C4-2B (cell line): ENCODE data around the gene PEPD.

Experiments
- H3K27ac ChIP-seq: fragments of 450-650 bp; 2 replicates; pipeline ENCODE4 v1.5.1; 2017
- ZFX ChIP-seq: fragments of 450-650 bp; IDR thresholded peaks from 2 replicates; pipeline ENCODE4 v1.6.1; 2017
- TF ChIP-seq, protein P1 (sequence below): fragments of 450-650 bp; conservative IDR thresholded peaks from 2 replicates; pipeline ENCODE4 v1.5.1; 2017; ENCODE audit warnings: mild to moderate bottlenecking

Gene PEPD

DNA sequence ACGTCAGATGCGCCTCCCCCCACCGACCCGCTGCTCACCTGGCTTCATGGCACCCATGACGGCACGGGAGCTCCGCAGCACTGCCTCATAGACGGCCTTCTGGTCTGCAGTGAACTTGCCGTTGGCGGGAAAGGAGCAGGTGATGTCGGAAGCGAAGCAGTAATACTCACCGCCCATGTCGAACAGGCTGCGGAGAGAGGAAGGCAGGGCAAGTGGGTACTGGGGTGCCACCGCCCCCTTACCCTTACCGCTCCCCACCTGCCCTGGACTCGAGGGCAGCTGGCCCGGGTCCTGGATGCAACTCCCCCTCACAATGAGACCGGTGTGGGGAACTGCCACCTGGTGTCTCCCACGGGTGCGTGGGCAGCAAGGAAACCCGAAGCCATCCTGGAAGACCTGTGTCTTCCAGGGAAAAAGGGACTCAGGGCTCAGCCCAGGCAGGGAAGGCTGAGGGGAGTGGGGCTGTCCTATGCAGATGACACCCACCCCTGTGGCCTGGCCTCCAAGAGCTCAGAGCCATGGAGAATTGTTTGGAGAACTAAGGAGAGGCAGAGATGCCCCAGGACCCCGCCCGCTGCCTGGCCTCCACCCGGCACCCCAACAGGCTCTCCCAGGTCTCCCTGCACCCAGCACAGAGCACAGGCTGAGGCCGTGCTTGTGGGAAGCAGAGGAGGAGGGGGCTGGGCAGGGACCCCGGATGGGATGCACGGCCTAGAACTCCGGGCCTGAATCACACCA is 119.7 kb downstream of the PEPD start:
- no peak for TF ChIP-seq ZFX
- TF ChIP-seq, protein P1, sequence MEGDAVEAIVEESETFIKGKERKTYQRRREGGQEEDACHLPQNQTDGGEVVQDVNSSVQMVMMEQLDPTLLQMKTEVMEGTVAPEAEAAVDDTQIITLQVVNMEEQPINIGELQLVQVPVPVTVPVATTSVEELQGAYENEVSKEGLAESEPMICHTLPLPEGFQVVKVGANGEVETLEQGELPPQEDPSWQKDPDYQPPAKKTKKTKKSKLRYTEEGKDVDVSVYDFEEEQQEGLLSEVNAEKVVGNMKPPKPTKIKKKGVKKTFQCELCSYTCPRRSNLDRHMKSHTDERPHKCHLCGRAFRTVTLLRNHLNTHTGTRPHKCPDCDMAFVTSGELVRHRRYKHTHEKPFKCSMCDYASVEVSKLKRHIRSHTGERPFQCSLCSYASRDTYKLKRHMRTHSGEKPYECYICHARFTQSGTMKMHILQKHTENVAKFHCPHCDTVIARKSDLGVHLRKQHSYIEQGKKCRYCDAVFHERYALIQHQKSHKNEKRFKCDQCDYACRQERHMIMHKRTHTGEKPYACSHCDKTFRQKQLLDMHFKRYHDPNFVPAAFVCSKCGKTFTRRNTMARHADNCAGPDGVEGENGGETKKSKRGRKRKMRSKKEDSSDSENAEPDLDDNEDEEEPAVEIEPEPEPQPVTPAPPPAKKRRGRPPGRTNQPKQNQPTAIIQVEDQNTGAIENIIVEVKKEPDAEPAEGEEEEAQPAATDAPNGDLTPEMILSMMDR: no peak
- H3K27ac ChIP-seq: no peak overlapping the region

DNA sequence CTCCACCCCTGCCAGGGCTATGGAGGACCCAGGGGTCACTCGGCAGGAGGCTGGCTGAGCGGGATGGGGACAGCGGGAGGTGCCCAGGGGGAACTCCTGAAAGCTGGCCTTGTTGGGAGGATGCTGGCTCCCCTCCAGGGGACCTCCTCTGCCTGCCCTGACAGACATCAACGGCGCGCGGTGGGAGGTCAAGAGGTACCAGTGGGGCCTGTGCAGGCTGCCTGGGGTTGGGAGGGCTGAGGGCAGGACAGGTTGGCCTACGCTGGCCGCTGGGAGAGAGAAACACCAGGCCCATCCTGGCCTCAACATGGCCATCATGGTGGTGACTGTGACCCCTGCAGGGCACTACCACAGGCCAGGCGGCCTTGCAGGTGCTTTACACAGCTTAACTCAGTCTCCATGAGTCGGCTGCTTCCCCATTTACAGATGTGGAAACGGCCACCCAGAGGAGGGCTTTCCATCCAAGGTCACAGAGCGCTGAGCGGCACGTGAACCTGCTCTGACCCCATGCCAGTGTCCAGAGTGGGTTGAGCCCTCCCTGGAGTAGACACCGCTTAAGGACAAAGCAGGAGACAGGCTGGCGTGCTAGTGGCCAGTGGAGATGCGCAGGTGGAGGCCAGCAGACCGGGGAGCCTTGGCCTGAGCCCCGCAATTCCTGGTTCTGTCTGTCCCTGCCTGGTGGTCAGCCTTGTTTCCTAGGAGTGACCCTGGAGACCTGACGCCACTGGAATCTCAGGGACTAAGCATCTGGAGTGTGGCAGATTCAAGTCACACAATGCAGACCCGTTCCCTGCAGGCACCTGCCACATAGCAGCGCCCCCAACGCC is 120.5 kb downstream of the PEPD start:
- no peak overlapping the region for H3K27ac ChIP-seq

DNA sequence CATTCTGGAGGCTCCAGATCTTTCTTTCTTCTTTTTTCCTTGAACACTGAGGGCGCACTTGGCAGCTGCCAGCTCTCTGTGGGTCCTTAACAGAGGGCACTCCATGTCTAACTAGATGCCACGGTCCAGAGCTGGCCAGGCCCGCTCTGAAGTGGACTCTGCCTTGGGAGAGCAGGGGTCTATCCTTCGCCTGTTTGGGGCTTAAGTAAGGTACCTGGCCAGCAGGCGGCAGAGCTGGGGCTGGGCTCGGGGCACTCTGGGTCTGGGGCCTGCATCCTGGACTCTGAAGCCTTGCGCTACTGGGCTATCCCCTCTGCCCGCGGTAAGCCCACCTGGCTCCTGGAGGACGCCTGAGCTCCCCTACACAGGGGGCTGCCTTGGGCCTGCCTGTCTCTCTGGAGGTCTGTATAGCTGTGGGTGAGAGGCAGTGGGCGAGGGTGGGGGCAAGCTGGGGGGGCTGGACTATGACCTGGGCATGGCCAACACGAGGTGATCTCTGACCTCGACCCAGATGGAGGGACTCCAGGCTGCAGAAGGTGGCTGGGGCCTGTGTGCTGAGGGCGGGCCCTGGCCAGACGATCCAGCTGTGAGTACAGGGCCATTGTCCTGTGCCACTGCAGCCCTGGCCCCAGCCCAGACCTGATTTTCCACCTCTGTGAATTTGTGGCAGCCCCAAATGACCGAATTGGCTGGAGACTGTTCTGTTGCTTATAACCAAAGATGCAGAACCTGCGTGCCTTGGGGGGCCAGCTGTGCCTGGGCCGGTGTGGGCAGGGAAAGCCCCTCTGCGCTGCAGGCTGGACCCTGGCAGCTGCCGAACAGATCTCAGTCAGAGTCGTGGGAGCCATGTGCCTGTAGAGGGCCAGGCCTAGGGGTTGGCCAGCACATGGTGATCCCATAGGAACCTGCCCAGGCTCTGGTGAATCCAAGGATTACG is 121.6 kb downstream of the PEPD start:
- H3K27ac ChIP-seq: no peak overlapping the region
- no peak for TF ChIP-seq ZFX
- TF ChIP-seq, protein P1: no peak

More for the DNA sequence above, 120.5 kb downstream of the PEPD start:
- TF ChIP-seq, protein P1: no peak
- no peak for TF ChIP-seq ZFX

DNA sequence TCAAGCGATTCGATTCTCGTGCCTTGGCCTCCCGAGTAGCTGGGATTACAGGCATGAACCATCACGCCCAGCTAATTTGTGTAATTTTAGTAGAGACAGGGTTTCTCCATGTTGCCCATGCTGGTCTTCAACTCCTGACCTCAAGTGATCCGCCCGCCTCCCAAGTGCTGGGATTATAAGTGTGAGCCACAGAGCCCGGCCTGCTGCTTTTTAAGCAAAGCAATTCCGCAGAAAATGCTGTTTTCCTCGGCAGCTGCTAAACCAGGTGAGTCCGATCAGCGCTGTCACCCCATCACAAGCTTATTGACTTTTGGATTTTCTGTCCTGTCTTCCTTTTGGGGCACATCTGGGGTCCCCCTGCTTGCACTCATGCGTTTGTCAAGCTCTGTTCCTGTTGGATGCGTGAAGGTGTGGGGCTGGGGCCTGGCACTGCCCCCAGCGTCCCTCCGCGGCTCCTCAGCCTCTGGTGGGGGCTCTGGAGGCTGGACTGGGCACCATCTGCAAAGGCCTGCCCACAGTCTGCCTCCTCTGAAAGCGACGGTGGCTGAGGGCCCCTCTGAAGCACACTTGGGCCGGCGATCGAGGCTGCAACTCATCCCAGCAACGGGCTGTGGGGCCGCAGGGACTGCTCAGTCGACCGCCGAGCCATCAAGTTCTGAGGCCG is 122.4 kb downstream of the PEPD start:
- TF ChIP-seq, protein P1: no peak
- no peak for TF ChIP-seq ZFX
- H3K27ac ChIP-seq: no peak overlapping the region

DNA sequence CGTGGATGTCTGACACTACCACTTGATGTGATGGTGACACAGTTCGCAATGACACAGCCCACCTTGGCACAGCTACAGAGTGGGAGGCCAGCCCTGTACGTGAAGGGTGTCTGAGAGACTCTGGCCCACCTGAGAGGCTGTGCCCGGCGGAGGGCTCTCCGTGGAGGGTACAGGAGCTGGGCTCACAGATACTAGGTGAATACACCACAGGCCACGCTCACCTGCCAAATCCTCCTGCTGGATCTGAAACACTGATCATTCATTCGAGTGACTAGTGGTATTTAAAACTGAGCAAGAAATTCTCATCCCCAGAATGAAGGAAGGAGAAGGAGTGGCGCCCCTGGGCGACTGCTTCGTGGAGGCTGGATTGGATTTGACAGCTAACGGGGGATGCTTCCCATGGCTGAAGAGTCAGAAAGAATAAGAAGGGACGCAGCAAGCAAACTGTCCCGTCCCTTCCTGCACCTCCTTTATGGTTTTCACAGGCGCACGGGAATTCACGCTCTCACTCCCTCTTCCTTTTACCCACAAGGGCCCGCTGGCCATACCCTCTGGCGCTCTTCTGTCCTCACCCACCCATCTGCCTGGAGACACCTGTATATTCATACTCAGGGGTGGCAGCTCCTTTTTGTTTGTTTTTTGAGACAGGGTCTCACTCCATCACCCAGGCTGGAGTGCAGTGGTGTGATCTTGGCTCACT is 123.1 kb downstream of the PEPD start:
- no peak overlapping the region for H3K27ac ChIP-seq
- TF ChIP-seq, protein P1: no peak
- TF ChIP-seq ZFX: no peak
